Gastroesophageal sphincter (tissue), 4 donors: ENCODE measurements around the gene KCNN4. TPM values are rescaled to one million over a fixed set of nuclear protein-coding genes. Genes with fewer than 3 reads are reported as not detected.

Experiments
- ATAC-seq: fragments of 150-250 bp; one replicate; pipeline ENCODE4 v1.9.1; 2016; ENCODE audit warnings: mild to moderate bottlenecking, moderate library complexity
- H3K27ac ChIP-seq, 4 donors: fragments of 200-600 bp; sonication (generic) in 3 of 4; 1 replicate in 3 of 4; 2 replicates in 1 of 4; pipeline ENCODE4 v1.5.1; 2016 to 2019
- H3K27me3 ChIP-seq: fragments of 200-600 bp; sonication (generic); one replicate; pipeline ENCODE4 v1.5.1; 2019
- H3K36me3 ChIP-seq, 2 donors: fragments of 200-600 bp; sonication (generic); one replicate each; pipeline ENCODE4 v1.5.1; 2019; ENCODE audit warnings: control low read depth in 1 of 2
- H3K4me1 ChIP-seq, 3 donors: fragments of 200-600 bp; sonication (generic); 1 replicate in 2 of 3; 2 replicates in 1 of 3; pipeline ENCODE4 v1.5.1; 2016 to 2019; ENCODE audit warnings: control low read depth in 2 of 3
- H3K4me3 ChIP-seq, 2 donors: fragments of 200-600 bp; sonication (generic); one replicate each; pipeline ENCODE4 v1.5.1; 2019; ENCODE audit warnings: mild to moderate bottlenecking in 1 of 2, moderate library complexity in 1 of 2
- H3K9me3 ChIP-seq, 3 donors: fragments of 200-600 bp; sonication (generic); one replicate each; pipeline ENCODE4 v1.5.1; 2017 to 2019; ENCODE audit warnings: control low read depth in 2 of 3
- EP300 ChIP-seq: sonication (generic); formaldehyde crosslinking; IDR thresholded peaks from one replicate; pipeline ENCODE4 v1.6.1; 2017; ENCODE audit warnings: antibody characterized with exemption, mild to moderate bottlenecking
- POLR2A ChIP-seq, 2 donors: fragments of 450-650 bp; IDR thresholded peaks; one replicate each; pipeline ENCODE4 v1.6.1; 2017; ENCODE audit warnings: antibody characterized with exemption in 2 of 2, mild to moderate bottlenecking in 2 of 2, moderate library complexity in 1 of 2
- POLR2AphosphoS5 ChIP-seq: sonication (generic); formaldehyde crosslinking; IDR thresholded peaks from one replicate; pipeline ENCODE4 v1.6.1; 2017; ENCODE audit warnings: antibody characterized with exemption
- WGBS, 2 donors: methylation state at CpG; one replicate each; pipeline ENCODE4 v1.1.5; 2018; ENCODE audit warnings: low coverage in 1 of 2; 5-methylcytosine and 5-hydroxymethylcytosine counted together
- total RNA-seq, 4 donors: library from RNA; depleted of rRNA; stranded (reverse); fragments of >200 nt; gene quantifications; one replicate each; pipeline ENCODE4 v1.1.0, GENCODE V29; 2016
- TF ChIP-seq, protein P1 (sequence below), 4 experiments: fragments of 200-600 bp in 2 of 4; fragments of 450-650 bp in 2 of 4; sonication (generic) in 1 of 4; IDR thresholded peaks; one replicate each; pipeline ENCODE4 v1.5.1; 2017 to 2019; ENCODE audit warnings: antibody characterized with exemption in 4 of 4, mild to moderate bottlenecking in 2 of 4, moderate library complexity in 2 of 4

Gene KCNN4
- total RNA-seq, 4 donors from 2014 or later: 1.8 to 7.1 (median 3.4) TPM

DNA sequence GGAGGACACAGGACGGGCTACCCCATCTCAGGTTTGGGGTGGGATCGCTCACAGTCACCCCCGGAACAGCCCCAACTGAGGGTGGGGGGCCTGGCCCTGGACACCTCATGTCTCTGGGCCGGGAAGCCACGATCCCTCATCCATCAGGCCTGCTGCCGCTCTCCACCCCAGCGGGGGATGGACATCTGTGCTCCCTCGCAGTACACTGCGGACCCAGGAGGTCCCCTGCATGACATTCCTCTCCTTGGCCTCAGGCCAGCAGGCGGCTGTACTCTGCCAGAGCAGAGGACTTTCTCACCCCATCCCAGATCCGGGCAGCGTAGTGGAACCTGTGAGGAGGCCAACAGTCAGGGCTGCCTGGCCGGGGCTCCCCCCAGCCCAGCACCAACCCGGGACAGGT, 49.4 kb downstream of the KCNN4 start:
- Histone ChIP-seq H3K4me3 (no peak overlapping the region), H3K27ac (no peak overlapping the region), H3K27me3 (no peaks in the 10 kb centered on the region), H3K36me3 (peaks cover 0 to 83% of the 10 kb centered on the region in 2 donors), H3K4me1 (peaks cover 0 to 5% (median 0%) of the 10 kb centered on the region in 3 donors), H3K9me3 (no peaks in the 10 kb centered on the region)
- TF ChIP-seq, protein P1, sequence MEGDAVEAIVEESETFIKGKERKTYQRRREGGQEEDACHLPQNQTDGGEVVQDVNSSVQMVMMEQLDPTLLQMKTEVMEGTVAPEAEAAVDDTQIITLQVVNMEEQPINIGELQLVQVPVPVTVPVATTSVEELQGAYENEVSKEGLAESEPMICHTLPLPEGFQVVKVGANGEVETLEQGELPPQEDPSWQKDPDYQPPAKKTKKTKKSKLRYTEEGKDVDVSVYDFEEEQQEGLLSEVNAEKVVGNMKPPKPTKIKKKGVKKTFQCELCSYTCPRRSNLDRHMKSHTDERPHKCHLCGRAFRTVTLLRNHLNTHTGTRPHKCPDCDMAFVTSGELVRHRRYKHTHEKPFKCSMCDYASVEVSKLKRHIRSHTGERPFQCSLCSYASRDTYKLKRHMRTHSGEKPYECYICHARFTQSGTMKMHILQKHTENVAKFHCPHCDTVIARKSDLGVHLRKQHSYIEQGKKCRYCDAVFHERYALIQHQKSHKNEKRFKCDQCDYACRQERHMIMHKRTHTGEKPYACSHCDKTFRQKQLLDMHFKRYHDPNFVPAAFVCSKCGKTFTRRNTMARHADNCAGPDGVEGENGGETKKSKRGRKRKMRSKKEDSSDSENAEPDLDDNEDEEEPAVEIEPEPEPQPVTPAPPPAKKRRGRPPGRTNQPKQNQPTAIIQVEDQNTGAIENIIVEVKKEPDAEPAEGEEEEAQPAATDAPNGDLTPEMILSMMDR (IDR thresholded peaks at IDR 0.05): no peak
- TF ChIP-seq EP300: no peak
- TF ChIP-seq POLR2A (IDR thresholded peaks at IDR 0.05): no peak
- no peak for TF ChIP-seq POLR2AphosphoS5
- WGBS, 2 donors: 60% methylated on average over 1 of the region's 14 CpGs; no CpG with 5 or more reads in 1 of the 2 donors
- no peak for ATAC-seq

- Histone ChIP-seq H3K4me3 (no peak overlapping the region), H3K9me3 (no peaks in the 10 kb centered on the region), H3K36me3 (peaks cover 0 to 71% of the 10 kb centered on the region in 2 donors), H3K4me1 (peaks cover 0 to 5% (median 0%) of the 10 kb centered on the region in 3 donors), H3K27ac (no peak overlapping the region), H3K27me3 (no peaks in the 10 kb centered on the region)
- TF ChIP-seq EP300 (no peak), POLR2AphosphoS5 (no peak), POLR2A (IDR thresholded peaks at IDR 0.05) (no peak)
- TF ChIP-seq, protein P1 (IDR thresholded peaks at IDR 0.05): no peak
- ATAC-seq: no peak
- 83% methylated on average over 2 of the region's 5 CpGs; no CpG with 5 or more reads in 1 of the 2 donors for WGBS, 2 donors
Observed at GRCh38 chr19:43729919-43730318, 50.9 kb downstream of the KCNN4 start.

DNA sequence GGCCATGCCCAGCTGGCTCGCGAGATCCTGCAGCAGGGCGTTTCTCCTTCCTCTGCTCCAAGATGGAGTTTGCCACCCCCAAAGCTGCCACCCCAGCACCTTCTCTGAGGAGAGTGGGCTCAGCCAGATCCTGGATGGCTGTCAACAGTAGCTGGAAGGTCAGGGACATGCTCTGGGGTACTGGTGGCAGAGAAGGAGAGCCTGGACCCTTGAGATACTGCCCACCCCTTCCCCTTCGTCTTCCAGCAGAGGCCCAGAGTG, 53.2 kb downstream of the KCNN4 start:
- peaks cover 0 to 48% of the 10 kb centered on the region in 2 donors for H3K36me3 ChIP-seq
- 78% methylated on average over 3 of the region's 4 CpGs; no CpG with 5 or more reads in 1 of the 2 donors for WGBS, 2 donors
- no peak overlapping the region for H3K27ac ChIP-seq
- H3K4me3 ChIP-seq: no peak overlapping the region
- ATAC-seq: no peak
- H3K4me1 ChIP-seq: peaks cover 0 to 5% (median 0%) of the 10 kb centered on the region in 3 donors
- H3K9me3 ChIP-seq: no peaks in the 10 kb centered on the region
- TF ChIP-seq EP300: no peak
- TF ChIP-seq, protein P1 (IDR thresholded peaks at IDR 0.05): no peak
- no peak for TF ChIP-seq POLR2A (IDR thresholded peaks at IDR 0.05)
- TF ChIP-seq POLR2AphosphoS5: no peak
- no peaks in the 10 kb centered on the region for H3K27me3 ChIP-seq

GRCh38 chr19:43726736-43727592, 53.8 kb downstream of the KCNN4 start:
- no peak overlapping the region for H3K27ac ChIP-seq
- no peak overlapping the region for H3K4me3 ChIP-seq
- 62 to 72% methylated on average over 9 to 10 of the region's 15 CpGs for WGBS, 2 donors
- H3K27me3 ChIP-seq: no peaks in the 10 kb centered on the region
- H3K9me3 ChIP-seq: no peaks in the 10 kb centered on the region
- TF ChIP-seq, protein P1 (IDR thresholded peaks at IDR 0.05): no peak
- TF ChIP-seq POLR2AphosphoS5: no peak
- no peak for TF ChIP-seq POLR2A (IDR thresholded peaks at IDR 0.05)
- no peak for TF ChIP-seq EP300
- peaks cover 0 to 4% (median 0%) of the 10 kb centered on the region in 3 donors for H3K4me1 ChIP-seq
- no peak for ATAC-seq
- peaks cover 0 to 42% of the 10 kb centered on the region in 2 donors for H3K36me3 ChIP-seq

DNA sequence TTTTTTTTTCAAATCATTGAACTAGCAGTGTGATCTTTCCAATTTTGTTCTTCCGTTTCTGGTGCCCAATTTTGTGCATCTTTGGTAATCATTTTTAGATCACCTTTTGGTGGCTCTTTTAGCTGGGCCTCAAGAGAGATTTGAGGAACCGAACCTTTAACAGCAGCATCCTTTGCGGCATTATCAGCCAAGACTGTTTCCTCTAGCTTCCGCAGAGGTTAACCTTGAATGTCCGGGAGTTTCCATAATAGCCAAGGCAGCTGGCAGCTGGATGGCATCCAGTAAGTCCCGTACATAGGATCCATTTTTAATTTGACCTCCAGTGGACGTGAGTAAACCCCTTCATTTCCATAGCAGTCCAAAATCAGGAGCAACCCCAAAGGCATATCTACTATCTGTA, 55.3 kb downstream of the KCNN4 start:
- Histone ChIP-seq H3K4me3 (no peak overlapping the region), H3K36me3 (peaks cover 0 to 27% of the 10 kb centered on the region in 2 donors), H3K9me3 (no peaks in the 10 kb centered on the region), H3K4me1 (no peaks in the 10 kb centered on the region), H3K27ac (no peak overlapping the region), H3K27me3 (no peaks in the 10 kb centered on the region)
- ATAC-seq: no peak
- 6 to 67% methylated on average over 4 to 7 of the region's 7 CpGs for WGBS, 2 donors
- TF ChIP-seq POLR2A (IDR thresholded peaks at IDR 0.05) (no peak), POLR2AphosphoS5 (no peak), EP300 (no peak)
- TF ChIP-seq, protein P1 (IDR thresholded peaks at IDR 0.05): no peak
